ENCODE measurements around the gene ZBTB24. TPM values are rescaled to one million over a fixed set of nuclear protein-coding genes. Genes with fewer than 3 reads are reported as not detected.

Gene ZBTB24
- total RNA-seq, 4 donors from 2014 or later = 8.1 to 11.6 (median 11.2) TPM

- Histone ChIP-seq H3K27me3 (no peaks in the 10 kb centered on the region), H3K4me3 (no peak overlapping the region), H3K36me3 (no peaks in the 10 kb centered on the region), H3K4me1 (peaks cover 13% of the 10 kb centered on the region), H3K27ac (no peak overlapping the region), H3K9me3 (no peaks in the 10 kb centered on the region)
- 94% methylated on average over 5 of the region's 5 CpGs for WGBS
- DNase-seq (ENCODE audit: low spot score in 2 of 2) = no peak
- TF ChIP-seq CTCF (IDR thresholded peaks at IDR 0.05) (no peak), POLR2AphosphoS5 (IDR thresholded peaks at IDR 0.05) (no peak), EP300 (IDR thresholded peaks at IDR 0.05) (no peak), POLR2A (IDR thresholded peaks at IDR 0.05) (no peak)
Measured at GRCh38 chr6:109436041-109436440, 47.0 kb downstream of the ZBTB24 start.

GRCh38 chr6:109434456-109434855, 48.6 kb downstream of the ZBTB24 start:
- H3K4me1 ChIP-seq = peaks cover 7% of the 10 kb centered on the region
- TF ChIP-seq EP300 (IDR thresholded peaks at IDR 0.05) = no peak
- no peak for TF ChIP-seq POLR2A (IDR thresholded peaks at IDR 0.05)
- no peak for TF ChIP-seq CTCF (IDR thresholded peaks at IDR 0.05)
- no peak for TF ChIP-seq POLR2AphosphoS5 (IDR thresholded peaks at IDR 0.05)
- no peak for DNase-seq (ENCODE audit: low spot score in 2 of 2)
- no peak overlapping the region for H3K4me3 ChIP-seq
- H3K27ac ChIP-seq = no peak overlapping the region
- WGBS = 65% methylated on average over 2 of the region's 2 CpGs
- H3K27me3 ChIP-seq = no peaks in the 10 kb centered on the region
- no peaks in the 10 kb centered on the region for H3K36me3 ChIP-seq
- H3K9me3 ChIP-seq = no peaks in the 10 kb centered on the region

- DNase-seq (ENCODE audit: low spot score in 2 of 2) = no peak
- H3K4me3 ChIP-seq = no peak overlapping the region
- peaks cover 3% of the 10 kb centered on the region for H3K4me1 ChIP-seq
- 90% methylated on average over 3 of the region's 3 CpGs for whole genome bisulfite sequencing
- no peak for TF ChIP-seq EP300 (IDR thresholded peaks at IDR 0.05)
- no peak for TF ChIP-seq POLR2A (IDR thresholded peaks at IDR 0.05)
- TF ChIP-seq POLR2AphosphoS5 (IDR thresholded peaks at IDR 0.05) = no peak
- no peak for TF ChIP-seq CTCF (IDR thresholded peaks at IDR 0.05)
- no peak overlapping the region for H3K27ac ChIP-seq
- H3K36me3 ChIP-seq = no peaks in the 10 kb centered on the region
- H3K27me3 ChIP-seq = no peaks in the 10 kb centered on the region
- no peaks in the 10 kb centered on the region for H3K9me3 ChIP-seq
Measured at GRCh38 chr6:109429496-109429895, 53.5 kb downstream of the ZBTB24 start.

- Histone ChIP-seq H3K9me3 (no peaks in the 10 kb centered on the region), H3K4me3 (no peak overlapping the region), H3K27ac (no peak overlapping the region), H3K27me3 (no peaks in the 10 kb centered on the region), H3K36me3 (no peaks in the 10 kb centered on the region), H3K4me1 (peaks cover 7% of the 10 kb centered on the region)
- WGBS = 35% methylated on average over 7 of the region's 7 CpGs
- DNase-seq (ENCODE audit: low spot score in 2 of 2) = no peak
- TF ChIP-seq EP300 (IDR thresholded peaks at IDR 0.05) = no peak
- no peak for TF ChIP-seq CTCF (IDR thresholded peaks at IDR 0.05)
- no peak for TF ChIP-seq POLR2A (IDR thresholded peaks at IDR 0.05)
- TF ChIP-seq POLR2AphosphoS5 (IDR thresholded peaks at IDR 0.05) = no peak
Measured at GRCh38 chr6:109428889-109429477, 54.0 kb downstream of the ZBTB24 start.

DNA sequence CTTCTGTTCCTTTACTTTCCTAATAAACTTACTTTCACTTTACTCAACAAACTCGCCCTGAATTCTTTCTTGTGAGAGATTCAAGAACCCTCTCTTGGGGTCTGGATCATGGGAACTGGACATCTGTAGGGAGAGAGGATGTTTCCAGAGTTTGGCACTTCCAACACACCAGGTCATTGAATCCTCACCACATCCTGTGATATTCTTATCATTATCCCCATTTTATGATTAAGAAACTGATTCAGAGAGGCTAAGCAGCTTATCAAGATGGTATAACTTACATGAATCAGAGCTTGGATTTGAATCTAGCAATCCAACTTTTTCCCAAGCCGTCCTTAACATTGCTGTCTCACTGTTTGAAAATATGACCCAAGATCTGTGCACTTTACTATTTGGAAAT, 58.1 kb downstream of the ZBTB24 start:
- no peak overlapping the region for H3K27ac ChIP-seq
- no peaks in the 10 kb centered on the region for H3K36me3 ChIP-seq
- H3K4me1 ChIP-seq = peaks cover 7% of the 10 kb centered on the region
- no peak for TF ChIP-seq CTCF (IDR thresholded peaks at IDR 0.05)
- no peak for TF ChIP-seq POLR2A (IDR thresholded peaks at IDR 0.05)
- no peak for TF ChIP-seq EP300 (IDR thresholded peaks at IDR 0.05)
- TF ChIP-seq POLR2AphosphoS5 (IDR thresholded peaks at IDR 0.05) = no peak
- no peaks in the 10 kb centered on the region for H3K9me3 ChIP-seq
- no peaks in the 10 kb centered on the region for H3K27me3 ChIP-seq
- WGBS = 88% methylated on average over 2 of the region's 2 CpGs
- no peak overlapping the region for H3K4me3 ChIP-seq
- DNase-seq (ENCODE audit: low spot score in 2 of 2) = no peak
